B cell (primary cell): ENCODE measurements around the gene GNA14. TPM values are rescaled to one million over a fixed set of nuclear protein-coding genes. Genes with fewer than 3 reads are reported as not detected.

Experiments used
- ATAC-seq: fragments of 200-7000 bp; cut with Tn5 transposase; one replicate; pipeline ENCODE4 v1.10.0; 2021; ENCODE audit warnings: low read depth, mild to moderate bottlenecking, moderate number of reproducible peaks, moderate library complexity
- CTCF ChIA-PET: fragments of 350-600 bp; sonication (Branson Sonifier 250); formaldehyde crosslinking; loops from one replicate; lab custom pipeline; 2021; ENCODE audit warnings: antibody characterized with exemption, inconsistent platforms; lab: Charles Lee
- POLR2A ChIA-PET: fragments of 350-600 bp; sonication (Branson Sonifier 250); formaldehyde crosslinking; loops from one replicate; lab custom pipeline; 2021; ENCODE audit warnings: antibody characterized with exemption; lab: Charles Lee
- DNase-seq: peaks from one replicate; pipeline ENCODE4 v3.0.0; 2013
- H2AFZ ChIP-seq: 2 replicates; pipeline ENCODE4 v1.6.1; 2012; ENCODE audit warnings: mild to moderate bottlenecking, low read depth, low read length; ENCODE audit not compliant: insufficient read depth, poor library complexity, severe bottlenecking
- H3K27ac ChIP-seq, 2 donors: 1 replicate in 1 of 2; 2 replicates in 1 of 2; pipeline ENCODE4 v1.5.1; 2012 to 2013; ENCODE audit warnings: low read length in 2 of 2, mild to moderate bottlenecking in 2 of 2, moderate library complexity in 1 of 2
- H3K27me3 ChIP-seq, 4 experiments: fragments of 200-600 bp in 1 of 4; sonication (generic) in 1 of 4; replicated peaks in 1 of 4; 1 replicate in 2 of 4; 2 replicates in 2 of 4; pipeline versions ENCODE4 v1.6.1 to v1.7.0; 2013 to 2016; ENCODE audit warnings: low read length in 3 of 4, mild to moderate bottlenecking in 2 of 4, mixed read lengths in 1 of 4, moderate library complexity in 1 of 4; ENCODE audit not compliant: insufficient read depth in 4 of 4, control insufficient read depth in 3 of 4; ENCODE audit errors: control extremely low read depth in 1 of 4
- H3K36me3 ChIP-seq, 2 experiments: replicated peaks in 1 of 2; 1 replicate in 1 of 2; 2 replicates in 1 of 2; pipeline versions ENCODE4 v1.6.1 to v1.7.1; 2013; ENCODE audit warnings: low read length in 1 of 2; ENCODE audit not compliant: insufficient read depth in 2 of 2, control insufficient read depth in 1 of 2; ENCODE audit errors: control extremely low read depth in 1 of 2, extremely low read depth in 1 of 2
- H3K4me1 ChIP-seq, 2 donors: fragments of 200-600 bp in 1 of 2; sonication (generic) in 1 of 2; 1 replicate in 1 of 2; 2 replicates in 1 of 2; pipeline versions ENCODE4 v1.5.1 to v1.6.1; 2013 to 2017; ENCODE audit warnings: low read length in 2 of 2; ENCODE audit not compliant: control insufficient read depth in 2 of 2, insufficient read depth in 2 of 2
- H3K4me2 ChIP-seq: replicated peaks from 2 replicates; pipeline ENCODE3; 2012; ENCODE audit warnings: mild to moderate bottlenecking, low read depth, low read length; ENCODE audit not compliant: poor library complexity, severe bottlenecking
- H3K4me3 ChIP-seq, 5 experiments: fragments of 200-600 bp in 1 of 5; sonication (generic) in 1 of 5; 1 replicate in 3 of 5; 2 replicates in 2 of 5; pipeline versions ENCODE4 v1.5.1 to v1.7.0; 2011 to 2016; ENCODE audit warnings: low read length in 4 of 5, mild to moderate bottlenecking in 4 of 5, low read depth in 2 of 5, control low read depth in 1 of 5, moderate library complexity in 1 of 5; ENCODE audit not compliant: insufficient read depth in 1 of 5; ENCODE audit errors: control extremely low read depth in 1 of 5, extremely low read depth in 1 of 5
- H3K79me2 ChIP-seq: fragments of 200-600 bp; sonication (generic); one replicate; pipeline ENCODE4 v1.6.0; 2016; ENCODE audit warnings: low read length; ENCODE audit not compliant: control insufficient read depth, insufficient read depth
- H3K9ac ChIP-seq: fragments of 200-600 bp; sonication (generic); 2 replicates; pipeline ENCODE4 v1.6.1; 2017; ENCODE audit warnings: mild to moderate bottlenecking, low read length, moderate library complexity
- H3K9me3 ChIP-seq, 3 donors: one replicate each; pipeline versions ENCODE4 v1.6.1 to v1.7.1; 2013; ENCODE audit warnings: low read length in 2 of 3; ENCODE audit not compliant: control insufficient read depth in 2 of 3, insufficient read depth in 1 of 3; ENCODE audit errors: control extremely low read depth in 1 of 3
- H4K20me1 ChIP-seq: 2 replicates; pipeline ENCODE4 v1.6.0; 2012; ENCODE audit warnings: mild to moderate bottlenecking, low read length; ENCODE audit not compliant: insufficient read depth, control insufficient read depth, poor library complexity, severe bottlenecking
- H3K27ac Mint-ChIP-seq: one replicate; pipeline ENCODE4 v1.8.0; 2021; ENCODE audit warnings: mixed read lengths
- H3K27me3 Mint-ChIP-seq: one replicate; pipeline ENCODE4 v1.8.0; 2021; ENCODE audit warnings: mixed read lengths
- H3K4me1 Mint-ChIP-seq: one replicate; pipeline ENCODE4 v1.8.0; 2021; ENCODE audit warnings: mixed read lengths
- H3K4me3 Mint-ChIP-seq: one replicate; pipeline ENCODE4 v1.8.0; 2021; ENCODE audit warnings: mixed read lengths
- H3K9me3 Mint-ChIP-seq: one replicate; pipeline ENCODE4 v1.8.0; 2022; ENCODE audit warnings: mixed read lengths; ENCODE audit not compliant: insufficient read depth
- CTCF ChIP-seq: fragments of 200-600 bp; IDR thresholded peaks from one replicate; pipeline ENCODE4 v1.8.0; 2022; ENCODE audit warnings: antibody characterized with exemption, mild to moderate bottlenecking
- EZH2 ChIP-seq: IDR thresholded peaks from 2 replicates; pipeline ENCODE4 v1.6.1; 2012; ENCODE audit warnings: borderline replicate concordance, low read depth, mild to moderate bottlenecking, moderate library complexity, low read length; ENCODE audit not compliant: insufficient read depth, poor library complexity, severe bottlenecking
- WGBS: methylation state at CpG from one replicate; pipeline ENCODE4 v1.1.5; 2013; ENCODE audit warnings: missing lambda C conversion rate; ENCODE audit not compliant: insufficient coverage; 5-methylcytosine and 5-hydroxymethylcytosine counted together
- intact Hi-C: fragments of 100-400 bp; cut with micrococcal nuclease; formaldehyde crosslinking; loops from one replicate; pipeline ENCODE4 v1.10.0; 2022
- polyA plus RNA-seq: library from polyadenylated mRNA; depleted of rRNA; stranded (reverse); fragments of >200 nt; gene quantifications from 2 replicates; pipeline ENCODE4 v1.2.3, GENCODE V29; 2012
- total RNA-seq, 2 donors: library from RNA; stranded (reverse); fragments of 120-200 nt in 1 of 2; gene quantifications; 1 replicate in 1 of 2; 2 replicates in 1 of 2; pipeline versions ENCODE4 v1.2.3 to v1.2.4, GENCODE V29; 2013 to 2022

Gene GNA14
- total and polyA plus RNA-seq, 2 donors (not counting 1 experiment from before 2014, with no cell fraction given), result not detected

- no peaks in the 10 kb centered on the region for H3K79me2 ChIP-seq
- peaks cover 7% of the 10 kb centered on the region for H3K27me3 Mint-ChIP-seq
- H3K9me3 ChIP-seq, result no peaks in the 10 kb centered on the region
- H3K27ac ChIP-seq, result no peak overlapping the region
- no peak overlapping the region for H3K4me3 Mint-ChIP-seq
- WGBS, result 70% methylated on average over 2 of the region's 6 CpGs
- H3K36me3 ChIP-seq, result no peaks in the 10 kb centered on the region
- H3K9me3 Mint-ChIP-seq, result no peaks in the 10 kb centered on the region
- TF ChIP-seq EZH2, result no peak
- no peak for TF ChIP-seq CTCF
- H3K27ac Mint-ChIP-seq, result no peak overlapping the region
- H2AFZ ChIP-seq, result no peak overlapping the region
- no peaks in the 10 kb centered on the region for H3K27me3 ChIP-seq
- POLR2A ChIA-PET, result no interaction called here
- H3K4me3 ChIP-seq, result no peak overlapping the region
- CTCF ChIA-PET, result no interaction called here
- no peaks in the 10 kb centered on the region for H4K20me1 ChIP-seq
- no peak for ATAC-seq
- no peaks in the 10 kb centered on the region for H3K4me1 Mint-ChIP-seq
- DNase-seq, result no peak
- H3K4me1 ChIP-seq, result no peaks in the 10 kb centered on the region
- intact Hi-C loops, result no loop called here
- no peak overlapping the region for H3K4me2 ChIP-seq
- no peak overlapping the region for H3K9ac ChIP-seq
Observed at GRCh38 chr9:77516781-77517180, 131.3 kb downstream of the GNA14 start.

GRCh38 chr9:77514886-77515711 lies 133.0 kb downstream of the GNA14 start:
- Histone ChIP-seq H2AFZ (no peak overlapping the region), H3K79me2 (no peaks in the 10 kb centered on the region), H3K9me3 (peaks cover 0 to 2% (median 0%) of the 10 kb centered on the region in 3 donors), H3K27me3 (no peaks in the 10 kb centered on the region), H3K9ac (no peak overlapping the region), H3K4me1 (no peaks in the 10 kb centered on the region), H3K4me2 (no peak overlapping the region), H3K4me3 (no peak overlapping the region), H3K36me3 (no peaks in the 10 kb centered on the region), H4K20me1 (no peaks in the 10 kb centered on the region), H3K27ac (no peak overlapping the region)
- ATAC-seq (no peak), DNase-seq (no peak)
- intact Hi-C loops, result no loop called here
- WGBS, result 3% methylated on average over 6 of the region's 9 CpGs
- Mint-ChIP-seq H3K9me3 (no peaks in the 10 kb centered on the region), H3K27me3 (peaks cover 7% of the 10 kb centered on the region), H3K4me3 (no peak overlapping the region), H3K27ac (no peak overlapping the region), H3K4me1 (no peaks in the 10 kb centered on the region)
- ChIA-PET POLR2A (no interaction called here), CTCF (no interaction called here)
- no peak for TF ChIP-seq CTCF
- no peak for TF ChIP-seq EZH2
